Upper lobe of right lung (tissue), 1 donor: ENCODE data around the gene KRT76. TPM values are rescaled to one million over a fixed set of nuclear protein-coding genes. Genes with fewer than 3 reads are reported as not detected.

ENCODE experiments used
- ATAC-seq: fragments of 200-7000 bp; cut with Tn5 transposase; one replicate; pipeline ENCODE4 v1.9.1; 2020; ENCODE audit warnings: mild to moderate bottlenecking, moderate library complexity
- DNase-seq: peaks from one replicate; pipeline ENCODE4 v3.0.0-alpha.2; 2020
- H3K27ac ChIP-seq: fragments of 200-600 bp; one replicate; pipeline ENCODE4 v1.8.0; 2022
- H3K27me3 ChIP-seq: fragments of 200-600 bp; one replicate; pipeline ENCODE4 v1.8.0; 2022; ENCODE audit warnings: mild to moderate bottlenecking
- H3K36me3 ChIP-seq: fragments of 200-600 bp; one replicate; pipeline ENCODE4 v1.8.0; 2022
- H3K4me1 ChIP-seq: fragments of 200-600 bp; one replicate; pipeline ENCODE4 v1.8.0; 2022
- H3K4me3 ChIP-seq: fragments of 200-600 bp; one replicate; pipeline ENCODE4 v1.8.0; 2022; ENCODE audit warnings: mild to moderate bottlenecking
- H3K9me3 ChIP-seq: fragments of 200-600 bp; one replicate; pipeline ENCODE4 v1.8.0; 2022
- CTCF ChIP-seq: fragments of 200-600 bp; IDR thresholded peaks from one replicate; pipeline ENCODE4 v1.8.0; 2022; ENCODE audit warnings: antibody characterized with exemption
- intact Hi-C: fragments of 100-400 bp; cut with DNase I; formaldehyde crosslinking; loops from one replicate; pipeline ENCODE4 v1.11.0; 2022
- total RNA-seq: library from RNA; stranded (reverse); fragmentation: NEBNext Ultra II Directional; extraction: Animal tissue kit (Norgen Biotek cat#: 25700); gene quantifications from one replicate; pipeline ENCODE4 v1.2.1, GENCODE V29; 2021
- donor health status: DM: no; HTN: yes; CAD: no; lungs with severe emphysema.

The KRT76 gene
- total RNA-seq, 1 donor from 2014 or later: not detected

DNA sequence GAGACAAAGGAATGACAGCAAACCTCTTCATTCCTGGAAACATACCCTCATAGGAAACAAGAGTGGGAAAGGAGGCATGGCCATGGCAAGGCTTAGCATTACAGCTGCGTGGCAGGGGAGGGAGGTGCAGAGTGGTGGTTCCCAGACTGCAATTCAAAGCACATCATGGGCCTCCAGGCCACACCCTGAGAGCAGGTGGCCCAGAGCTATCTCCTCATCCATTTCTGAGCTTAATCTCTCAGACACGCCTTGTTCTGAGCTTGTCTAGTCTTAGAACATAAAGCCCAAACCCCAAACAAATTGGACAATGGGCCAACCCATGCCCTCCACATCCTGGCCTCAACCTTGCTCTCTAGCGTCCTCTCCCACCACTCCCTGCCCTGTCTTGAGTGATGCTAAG lies 24.6 kb upstream of the KRT76 start:
- no peak for ATAC-seq
- H3K27ac ChIP-seq: no peak overlapping the region
- no peak for TF ChIP-seq CTCF
- no peaks in the 10 kb centered on the region for H3K9me3 ChIP-seq
- DNase-seq: peak; percentile 20
- peaks cover 11% of the 10 kb centered on the region for H3K4me1 ChIP-seq
- H3K4me3 ChIP-seq: no peak overlapping the region
- no peaks in the 10 kb centered on the region for H3K36me3 ChIP-seq
- no peaks in the 10 kb centered on the region for H3K27me3 ChIP-seq
- intact Hi-C loops: no loop called here

DNA sequence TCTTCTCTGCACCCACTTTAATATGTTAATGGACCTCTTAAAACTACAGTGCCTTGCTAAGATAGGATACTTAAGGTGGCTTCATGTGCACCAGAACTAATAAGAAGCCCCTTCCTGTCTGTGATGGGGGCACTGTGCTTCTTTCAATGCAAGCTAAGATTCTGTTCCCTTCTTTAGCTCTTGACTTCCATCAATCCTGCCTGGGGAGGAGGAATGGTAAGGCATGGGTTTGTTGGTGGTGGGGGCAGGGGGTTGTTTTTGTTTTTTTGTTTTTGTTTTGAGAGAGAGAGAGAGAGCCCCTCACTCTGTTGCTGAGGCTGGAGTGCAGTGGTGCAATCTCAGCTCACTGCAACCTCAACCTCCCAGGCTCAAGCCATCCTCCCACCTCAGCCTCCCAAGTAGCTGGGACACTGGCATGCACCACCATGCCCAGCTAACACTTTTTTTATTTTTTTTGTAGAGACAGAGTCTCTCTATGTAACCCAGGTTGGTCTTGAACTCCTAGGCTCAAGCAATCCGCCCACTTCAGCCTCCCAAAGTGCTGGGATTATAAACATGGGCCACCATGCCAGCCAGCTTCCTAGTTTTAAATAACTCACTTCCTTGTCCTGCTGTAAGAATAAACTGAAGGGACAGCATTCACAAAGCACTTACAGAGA lies 23.2 kb upstream of the KRT76 start:
- DNase-seq: peak; percentile 25

DNA sequence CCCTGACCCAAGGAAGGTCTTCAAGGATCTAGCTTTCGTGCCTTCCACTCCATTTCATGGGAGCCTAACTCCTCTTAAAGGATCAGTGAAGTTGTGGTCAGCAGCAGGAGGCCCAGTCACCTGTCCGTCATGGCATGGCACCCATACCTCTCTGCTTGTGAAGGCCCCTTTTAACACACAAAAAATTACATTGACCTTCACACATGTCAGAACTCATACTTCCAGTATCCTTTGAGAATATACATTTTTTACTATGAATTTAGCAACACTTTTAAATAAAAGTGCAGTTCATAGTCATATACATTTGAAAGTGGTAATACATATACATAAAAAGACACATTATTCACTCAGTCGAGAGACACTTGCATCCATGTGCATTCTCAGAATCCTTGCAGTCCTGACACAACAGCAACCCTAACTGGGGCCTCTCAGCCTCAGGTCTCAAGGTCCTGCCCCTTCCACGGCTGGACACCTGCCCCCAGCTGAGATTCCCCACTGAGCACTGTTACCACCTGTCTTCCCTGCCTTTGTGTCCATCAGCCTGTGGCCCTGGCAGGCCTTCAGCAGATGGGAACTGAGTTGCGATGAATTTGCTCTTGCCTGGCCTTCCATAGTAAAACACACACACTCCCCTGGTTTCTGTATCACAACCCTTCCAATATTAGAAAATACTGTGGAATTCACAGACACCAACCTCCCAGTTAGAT lies 22.5 kb upstream of the KRT76 start:
- ATAC-seq: no peak
- H3K4me1 ChIP-seq: peaks cover 11% of the 10 kb centered on the region
- H3K9me3 ChIP-seq: no peaks in the 10 kb centered on the region
- H3K4me3 ChIP-seq: no peak overlapping the region
- no peak overlapping the region for H3K27ac ChIP-seq
- peaks cover 5% of the 10 kb centered on the region for H3K27me3 ChIP-seq
- intact Hi-C loops: no loop called here
- no peak for TF ChIP-seq CTCF
- peak; percentile 26 for DNase-seq
- no peaks in the 10 kb centered on the region for H3K36me3 ChIP-seq

More for the DNA sequence above, 23.2 kb upstream of the KRT76 start:
- no peaks in the 10 kb centered on the region for H3K36me3 ChIP-seq
- no peak for TF ChIP-seq CTCF
- intact Hi-C loops: no loop called here
- H3K27ac ChIP-seq: no peak overlapping the region
- H3K9me3 ChIP-seq: no peaks in the 10 kb centered on the region
- no peak overlapping the region for H3K4me3 ChIP-seq
- no peak for ATAC-seq
- no peaks in the 10 kb centered on the region for H3K27me3 ChIP-seq
- peaks cover 11% of the 10 kb centered on the region for H3K4me1 ChIP-seq

GRCh38 chr12:52798671-52799504 lies 21.7 kb upstream of the KRT76 start:
- peak; percentile 82 for ATAC-seq
- Histone ChIP-seq H3K4me3 (no peak overlapping the region), H3K27me3 (peaks cover 13% of the 10 kb centered on the region), H3K36me3 (no peaks in the 10 kb centered on the region), H3K27ac (no peak overlapping the region), H3K4me1 (peaks cover 11% of the 10 kb centered on the region), H3K9me3 (no peaks in the 10 kb centered on the region)
- peak; percentile 43 for DNase-seq
- intact Hi-C loops: no loop called here
- no peak for TF ChIP-seq CTCF

- ATAC-seq (no peak), DNase-seq (peak; percentile 2)
- H3K4me1 ChIP-seq: peaks cover 11% of the 10 kb centered on the region
- H3K27ac ChIP-seq: no peak overlapping the region
- no peaks in the 10 kb centered on the region for H3K36me3 ChIP-seq
- peaks cover 15% of the 10 kb centered on the region for H3K27me3 ChIP-seq
- intact Hi-C loops: no loop called here
- no peaks in the 10 kb centered on the region for H3K9me3 ChIP-seq
- no peak overlapping the region for H3K4me3 ChIP-seq
- TF ChIP-seq CTCF: no peak
These were observed 21.0 kb upstream of the KRT76 start for GRCh38 chr12:52798003-52798670.
